GM21786 (cell line): ENCODE results near the gene TRIM41.
"Not testable (repeated sequence)": the region's sequence is repeated elsewhere in the genome, so short reads cannot be mapped to it uniquely, and the experiment has no call there.

ENCODE experiments used
- ATAC-seq: cut with Tn5 transposase; IDR thresholded peaks from one replicate; pipeline ENCODE4 v1.9.1; 2021; ENCODE audit not compliant: unreplicated experiment

The TRIM41 gene

GRCh38 chr5:181192337-181193046, 30.6 kb upstream of the TRIM41 start:
- no peak for ATAC-seq

- no peak for ATAC-seq
These were observed 29.4 kb upstream of the TRIM41 start for GRCh38 chr5:181193656-181194055.

GRCh38 chr5:181194489-181195248, 28.4 kb upstream of the TRIM41 start:
- no peak for ATAC-seq

- no peak for ATAC-seq
These were observed 27.8 kb upstream of the TRIM41 start for GRCh38 chr5:181195249-181195761.

- ATAC-seq: no peak
These were observed 25.6 kb upstream of the TRIM41 start for GRCh38 chr5:181197326-181197951.

- no peak for ATAC-seq
These were observed 24.9 kb upstream of the TRIM41 start for GRCh38 chr5:181198106-181198685.

- peak; percentile 76 for ATAC-seq
These were observed 24.1 kb upstream of the TRIM41 start for GRCh38 chr5:181198905-181199519.

GRCh38 chr5:181199881-181200638, 23.0 kb upstream of the TRIM41 start:
- no peak for ATAC-seq

GRCh38 chr5:181200816-181201215, 22.3 kb upstream of the TRIM41 start:
- ATAC-seq: no peak

- ATAC-seq: no peak
These were observed 19.9 kb upstream of the TRIM41 start for GRCh38 chr5:181203093-181203711.

GRCh38 chr5:181203777-181204112, 19.3 kb upstream of the TRIM41 start:
- no peak for ATAC-seq

GRCh38 chr5:181204113-181204825, 18.8 kb upstream of the TRIM41 start:
- ATAC-seq: no peak

GRCh38 chr5:181204826-181205760, 18.0 kb upstream of the TRIM41 start, which contains the start of gene TRIM7:
TSS of gene TRIM7 (minus strand) at chr5:181205196. CDS start at chr5:181205110, 86 bp downstream.
- ATAC-seq: no peak

- ATAC-seq: no peak
These were observed 17.1 kb upstream of the TRIM41 start for GRCh38 chr5:181205761-181206649.

- ATAC-seq: peak; percentile 27
These were observed 15.7 kb upstream of the TRIM41 start for GRCh38 chr5:181207214-181207959.

- no peak for ATAC-seq
These were observed 15.2 kb upstream of the TRIM41 start for GRCh38 chr5:181207960-181208253.

GRCh38 chr5:181209006-181209405, 14.1 kb upstream of the TRIM41 start:
- not testable (repeated sequence) for ATAC-seq
